Measurements from ENCODE around the gene MGAT4A.

DNA sequence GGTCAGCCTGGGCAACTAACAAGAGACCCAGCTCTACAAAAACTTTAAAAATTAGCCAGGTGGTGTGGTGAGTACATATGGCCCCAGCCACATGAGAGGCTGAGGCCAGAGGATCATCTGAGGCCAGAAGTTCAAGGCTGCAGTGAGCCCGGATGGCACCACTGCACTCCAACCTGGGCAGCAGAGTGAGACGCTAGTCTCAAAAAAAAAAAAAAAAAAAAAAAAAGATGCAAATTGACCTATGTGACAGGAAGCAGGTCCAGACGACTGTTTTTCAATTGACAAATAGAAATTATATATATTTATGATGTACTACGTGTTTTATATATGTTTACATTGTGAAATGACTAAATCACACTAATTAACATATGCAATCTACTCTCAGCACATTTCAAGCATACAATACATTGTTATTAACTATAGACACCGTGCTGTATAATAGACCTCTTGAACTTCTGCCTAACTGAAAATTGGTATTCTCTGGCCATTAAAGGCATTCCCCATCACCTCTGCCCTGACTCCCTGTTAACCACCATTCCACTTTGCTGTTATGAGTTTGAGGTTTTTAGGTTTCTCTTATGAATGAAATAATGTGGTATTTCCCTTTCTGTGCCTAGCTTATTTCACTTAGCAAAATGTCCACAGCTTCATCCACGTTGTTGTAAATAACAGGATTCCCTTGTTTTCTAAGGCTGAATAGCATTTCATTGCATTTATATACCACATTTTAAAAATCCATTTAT is 32.4 kb upstream of the MGAT4A start:
- TF ChIP-seq, protein P1, sequence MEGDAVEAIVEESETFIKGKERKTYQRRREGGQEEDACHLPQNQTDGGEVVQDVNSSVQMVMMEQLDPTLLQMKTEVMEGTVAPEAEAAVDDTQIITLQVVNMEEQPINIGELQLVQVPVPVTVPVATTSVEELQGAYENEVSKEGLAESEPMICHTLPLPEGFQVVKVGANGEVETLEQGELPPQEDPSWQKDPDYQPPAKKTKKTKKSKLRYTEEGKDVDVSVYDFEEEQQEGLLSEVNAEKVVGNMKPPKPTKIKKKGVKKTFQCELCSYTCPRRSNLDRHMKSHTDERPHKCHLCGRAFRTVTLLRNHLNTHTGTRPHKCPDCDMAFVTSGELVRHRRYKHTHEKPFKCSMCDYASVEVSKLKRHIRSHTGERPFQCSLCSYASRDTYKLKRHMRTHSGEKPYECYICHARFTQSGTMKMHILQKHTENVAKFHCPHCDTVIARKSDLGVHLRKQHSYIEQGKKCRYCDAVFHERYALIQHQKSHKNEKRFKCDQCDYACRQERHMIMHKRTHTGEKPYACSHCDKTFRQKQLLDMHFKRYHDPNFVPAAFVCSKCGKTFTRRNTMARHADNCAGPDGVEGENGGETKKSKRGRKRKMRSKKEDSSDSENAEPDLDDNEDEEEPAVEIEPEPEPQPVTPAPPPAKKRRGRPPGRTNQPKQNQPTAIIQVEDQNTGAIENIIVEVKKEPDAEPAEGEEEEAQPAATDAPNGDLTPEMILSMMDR (conservative IDR thresholded peaks at IDR 0.05; ENCODE audit: low read length) = no peak
- no peak for TF ChIP-seq EZH2phosphoT487 (IDR thresholded peaks at IDR 0.05; ENCODE audit: borderline replicate concordance, low read depth, low read length)

Data from OCI-LY7 (cell line).